Mucosa of rectum (tissue), 2 donors: ENCODE data around the gene RANGRF.

Experiments
- H3K27ac ChIP-seq, 2 donors: one replicate each; pipeline ENCODE4 v1.7.0; 2013; ENCODE audit warnings: inconsistent platforms in 2 of 2, low read depth in 2 of 2, low read length in 2 of 2
- H3K27me3 ChIP-seq, 2 donors: one replicate each; pipeline ENCODE4 v1.7.0; 2013; ENCODE audit warnings: low read length in 2 of 2; ENCODE audit not compliant: control insufficient read depth in 2 of 2, insufficient read depth in 2 of 2
- H3K36me3 ChIP-seq, 2 donors: one replicate each; pipeline ENCODE4 v1.7.0; 2013; ENCODE audit warnings: low read length in 2 of 2; ENCODE audit not compliant: control insufficient read depth in 2 of 2, insufficient read depth in 2 of 2
- H3K4me1 ChIP-seq, 2 donors: one replicate each; pipeline ENCODE4 v1.7.0; 2013; ENCODE audit warnings: low read length in 2 of 2, mild to moderate bottlenecking in 1 of 2; ENCODE audit not compliant: control insufficient read depth in 2 of 2, insufficient read depth in 2 of 2
- H3K4me3 ChIP-seq, 2 donors: one replicate each; pipeline ENCODE4 v1.7.0; 2013; ENCODE audit warnings: low read length in 2 of 2
- H3K9ac ChIP-seq, 2 donors: one replicate each; pipeline ENCODE4 v1.7.0; 2013; ENCODE audit warnings: low read length in 2 of 2, low read depth in 1 of 2, mild to moderate bottlenecking in 1 of 2
- H3K9me3 ChIP-seq, 2 donors: one replicate each; pipeline ENCODE4 v1.7.0; 2013; ENCODE audit warnings: low read length in 2 of 2; ENCODE audit not compliant: control insufficient read depth in 2 of 2
- donor health status: healthy.
- donor health status: Normal muscosa, but diverticular disease.

The RANGRF gene

GRCh38 chr17:8289103-8289397, 580 bp downstream of the RANGRF start:
- Histone ChIP-seq H3K9me3 (no peaks in the 10 kb centered on the region), H3K36me3 (peaks cover 0 to 3% of the 10 kb centered on the region in 2 donors), H3K4me1 (peaks cover 13 to 16% of the 10 kb centered on the region in 2 donors), H3K9ac (peak overlapping the region; percentile 90 to 96), H3K27ac (peak overlapping the region; percentile 86 to 94), H3K4me3 (peak overlapping the region; percentile 93 to 95), H3K27me3 (no peaks in the 10 kb centered on the region)

GRCh38 chr17:8290043-8290442, 1.6 kb downstream of the RANGRF start:
- Histone ChIP-seq H3K27ac (no peak overlapping the region), H3K27me3 (no peaks in the 10 kb centered on the region), H3K9ac (no peak overlapping the region), H3K4me3 (no peak overlapping the region), H3K9me3 (no peaks in the 10 kb centered on the region), H3K36me3 (peaks cover 0 to 3% of the 10 kb centered on the region in 2 donors), H3K4me1 (peaks cover 16 to 21% of the 10 kb centered on the region in 2 donors)

GRCh38 chr17:8292639-8293395, 4.3 kb downstream of the RANGRF start:
- Histone ChIP-seq H3K9me3 (no peaks in the 10 kb centered on the region), H3K4me3 (no peak overlapping the region), H3K36me3 (peaks cover 0 to 3% of the 10 kb centered on the region in 2 donors), H3K27ac (no peak overlapping the region), H3K4me1 (peaks cover 13 to 18% of the 10 kb centered on the region in 2 donors), H3K9ac (no peak overlapping the region), H3K27me3 (no peaks in the 10 kb centered on the region)

GRCh38 chr17:8294361-8294760, 5.9 kb downstream of the RANGRF start:
- no peaks in the 10 kb centered on the region for H3K9me3 ChIP-seq
- no peaks in the 10 kb centered on the region for H3K27me3 ChIP-seq
- peaks cover 0 to 3% of the 10 kb centered on the region in 2 donors for H3K36me3 ChIP-seq
- no peak overlapping the region for H3K9ac ChIP-seq
- H3K27ac ChIP-seq = no peak overlapping the region
- H3K4me3 ChIP-seq = peak overlapping the region in 1 of 2 donors; percentile 66
- peaks cover 4 to 11% of the 10 kb centered on the region in 2 donors for H3K4me1 ChIP-seq

- Histone ChIP-seq H3K36me3 (peaks cover 0 to 3% of the 10 kb centered on the region in 2 donors), H3K4me3 (peak overlapping the region; percentile 66 to 83), H3K9me3 (no peaks in the 10 kb centered on the region), H3K27me3 (no peaks in the 10 kb centered on the region), H3K9ac (peak overlapping the region; percentile 69 to 90), H3K27ac (peak overlapping the region; percentile 96 to 97), H3K4me1 (peaks cover 0 to 9% of the 10 kb centered on the region in 2 donors)
Measured at GRCh38 chr17:8294814-8295316, 6.4 kb downstream of the RANGRF start.

- Histone ChIP-seq H3K27me3 (no peaks in the 10 kb centered on the region), H3K4me3 (no peak overlapping the region), H3K27ac (no peak overlapping the region), H3K4me1 (no peaks in the 10 kb centered on the region), H3K36me3 (no peaks in the 10 kb centered on the region), H3K9ac (peak overlapping the region in 1 of 2 donors; percentile 24), H3K9me3 (no peaks in the 10 kb centered on the region)
Measured at GRCh38 chr17:8300226-8300625, 11.8 kb downstream of the RANGRF start.

GRCh38 chr17:8300627-8301242, 12.3 kb downstream of the RANGRF start:
- H3K36me3 ChIP-seq = no peaks in the 10 kb centered on the region
- H3K27ac ChIP-seq = no peak overlapping the region
- H3K4me1 ChIP-seq = no peaks in the 10 kb centered on the region
- H3K9me3 ChIP-seq = no peaks in the 10 kb centered on the region
- no peaks in the 10 kb centered on the region for H3K27me3 ChIP-seq
- H3K4me3 ChIP-seq = no peak overlapping the region
- H3K9ac ChIP-seq = peak overlapping the region in 1 of 2 donors; percentile 24

- H3K27ac ChIP-seq = peak overlapping the region in 1 of 2 donors; percentile 38
Measured at GRCh38 chr17:8310601-8311123, 22.2 kb downstream of the RANGRF start.

GRCh38 chr17:8311131-8311790, 22.8 kb downstream of the RANGRF start:
- Histone ChIP-seq H3K4me1 (no peaks in the 10 kb centered on the region), H3K27me3 (peaks cover 31 to 44% of the 10 kb centered on the region in 2 donors), H3K9ac (no peak overlapping the region), H3K4me3 (no peak overlapping the region), H3K36me3 (no peaks in the 10 kb centered on the region), H3K27ac (no peak overlapping the region), H3K9me3 (no peaks in the 10 kb centered on the region)

More at GRCh38 chr17:8310601-8311123, 22.2 kb downstream of the RANGRF start:
- no peaks in the 10 kb centered on the region for H3K36me3 ChIP-seq
- H3K9ac ChIP-seq = no peak overlapping the region
- H3K27me3 ChIP-seq = peaks cover 26 to 38% of the 10 kb centered on the region in 2 donors
- H3K4me3 ChIP-seq = peak overlapping the region in 1 of 2 donors; percentile 19
- no peaks in the 10 kb centered on the region for H3K4me1 ChIP-seq
- H3K9me3 ChIP-seq = no peaks in the 10 kb centered on the region

GRCh38 chr17:8312251-8312650, 23.8 kb downstream of the RANGRF start:
- Histone ChIP-seq H3K27me3 (peaks cover 32 to 47% of the 10 kb centered on the region in 2 donors), H3K27ac (no peak overlapping the region)

More at GRCh38 chr17:8312251-8312650, 23.8 kb downstream of the RANGRF start:
- no peaks in the 10 kb centered on the region for H3K9me3 ChIP-seq
- H3K4me3 ChIP-seq = no peak overlapping the region
- H3K36me3 ChIP-seq = no peaks in the 10 kb centered on the region
- no peak overlapping the region for H3K9ac ChIP-seq
- no peaks in the 10 kb centered on the region for H3K4me1 ChIP-seq
